Measurements from ENCODE around the gene NOSTRIN.

- TF ChIP-seq CTCF (IDR thresholded peaks at IDR 0.05) (no peak), POLR2A (IDR thresholded peaks at IDR 0.05) (no peak)
Observed at GRCh38 chr2:168781191-168781817, 21.1 kb upstream of the NOSTRIN start.

Data from ovary (tissue), 3 donors.